GM21576 (cell line): ENCODE data around the gene GYS1.
"Not testable (repeated sequence)": the region's sequence is repeated elsewhere in the genome, so short reads cannot be mapped to it uniquely, and the experiment has no call there.

Source experiments
- ATAC-seq: cut with Tn5 transposase; IDR thresholded peaks from one replicate; pipeline ENCODE4 v1.9.1; 2021; ENCODE audit warnings: mild to moderate bottlenecking, moderate library complexity; ENCODE audit not compliant: unreplicated experiment

GYS1 gene

DNA sequence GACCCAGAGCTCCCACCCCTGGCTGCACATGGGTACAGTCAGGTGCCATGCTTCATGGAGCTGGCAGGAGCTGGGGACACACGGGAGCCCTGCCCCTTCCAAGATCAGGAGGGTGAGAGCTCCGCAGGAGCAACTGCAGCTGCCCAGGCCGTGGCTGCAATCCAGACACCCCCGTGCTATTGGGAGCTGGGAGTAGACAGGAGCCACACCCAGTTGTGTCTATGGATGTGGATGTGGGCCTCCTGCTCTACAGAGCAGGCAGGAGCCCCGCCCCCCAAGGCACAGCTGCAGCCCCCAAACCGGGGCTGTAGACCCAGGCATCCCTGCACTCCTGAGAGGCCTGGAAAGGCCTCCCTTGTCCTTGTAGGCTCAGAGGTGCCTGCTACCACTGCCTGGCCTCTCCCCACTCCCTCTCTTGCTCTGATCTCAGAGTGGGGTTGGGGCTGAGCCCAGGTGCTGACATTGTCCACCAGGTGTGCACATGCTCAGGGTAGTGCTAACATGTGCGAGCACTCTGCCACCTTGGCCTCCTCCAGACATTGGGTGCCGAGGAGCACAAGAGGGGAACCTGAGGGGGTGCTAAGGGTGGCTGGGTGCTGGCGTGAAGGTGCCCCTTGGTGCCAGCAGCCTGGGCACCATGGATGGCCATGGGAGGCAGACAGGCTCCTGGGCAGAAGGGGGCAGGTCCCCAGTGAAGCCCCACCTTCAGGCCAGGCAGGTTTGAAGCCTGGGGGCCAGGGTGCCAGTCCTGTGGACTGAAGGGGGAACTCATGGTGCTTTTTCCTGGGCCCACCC, 46.4 kb downstream of the GYS1 start:
- no peak for ATAC-seq

DNA sequence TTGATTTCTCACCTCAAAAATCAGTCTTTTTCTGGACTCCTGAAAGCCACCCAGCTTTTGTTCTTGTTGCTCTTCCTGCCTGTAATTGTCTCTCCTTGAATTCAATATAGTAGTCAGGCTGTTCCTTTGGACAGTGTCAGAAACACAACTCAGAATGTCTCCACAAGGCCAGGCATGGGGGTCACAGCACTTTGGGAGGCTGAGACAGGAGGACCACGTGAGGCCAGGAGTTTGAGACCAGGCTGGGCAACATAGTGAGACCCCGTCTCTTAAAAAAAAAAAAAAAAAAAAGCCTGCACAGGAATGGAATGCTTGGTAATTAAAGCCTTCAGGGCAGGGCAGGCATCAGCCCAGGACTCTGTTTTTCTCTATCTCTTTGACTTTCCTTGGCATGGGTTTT, 47.3 kb downstream of the GYS1 start:
- ATAC-seq, result no peak

DNA sequence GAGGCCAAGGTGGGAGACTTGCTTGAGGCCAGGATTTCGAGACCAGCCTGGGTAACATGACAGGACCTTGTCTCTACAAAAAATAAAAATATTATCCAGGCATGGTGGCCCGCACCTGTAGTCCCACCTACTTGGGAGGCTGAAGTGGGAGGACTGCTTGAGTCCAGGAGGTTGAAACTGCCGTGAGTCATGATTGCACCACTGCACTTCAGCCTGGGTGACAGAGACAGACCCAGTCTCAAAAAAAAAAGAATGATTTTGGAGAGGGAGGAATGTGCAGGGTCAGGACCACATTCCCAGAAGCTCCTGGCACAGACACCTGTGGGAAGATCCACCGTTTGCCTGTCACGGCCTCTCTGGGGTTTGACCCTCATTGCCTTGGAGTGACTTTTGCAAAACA, 47.7 kb downstream of the GYS1 start:
- no peak for ATAC-seq

DNA sequence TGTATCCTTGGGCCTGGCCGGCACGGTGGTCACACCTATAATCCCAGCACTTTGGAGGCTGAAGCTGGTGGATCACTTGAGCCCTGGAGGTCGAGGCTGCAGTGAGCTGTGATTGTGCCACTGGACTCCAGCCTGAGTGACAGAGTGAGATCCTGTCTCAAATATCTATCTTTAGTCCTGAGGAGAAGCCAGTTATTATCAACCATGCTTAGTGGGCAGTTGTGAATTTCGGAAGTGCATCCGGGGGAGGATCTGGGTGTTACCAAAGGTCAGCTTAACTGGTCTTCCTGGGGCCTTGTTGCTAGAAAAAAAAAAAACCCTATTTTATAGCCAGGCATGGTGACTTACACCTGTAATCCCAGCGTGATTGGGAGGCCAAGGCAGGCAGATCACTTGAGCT, 50.0 kb downstream of the GYS1 start:
- no peak for ATAC-seq

DNA sequence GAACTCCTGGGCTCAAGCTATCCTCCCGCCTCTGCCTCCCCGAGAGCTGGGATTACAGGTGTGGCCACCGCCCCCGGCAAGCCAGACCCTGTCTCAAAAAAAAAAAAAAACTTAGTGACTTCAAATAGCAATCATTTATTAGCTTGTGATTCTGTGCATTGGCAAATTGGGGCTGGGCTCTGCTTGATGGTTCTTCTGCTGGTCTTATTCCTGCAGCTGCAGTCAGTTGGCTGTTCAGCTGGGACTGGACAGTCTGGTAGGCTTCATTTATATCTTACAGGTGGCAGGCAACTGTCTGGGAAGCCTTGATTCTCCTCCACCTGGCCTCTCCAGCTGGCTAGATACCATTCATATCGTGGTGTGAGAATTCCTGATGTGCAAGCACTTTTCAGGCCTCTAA, 52.2 kb downstream of the GYS1 start:
- ATAC-seq, result no peak

DNA sequence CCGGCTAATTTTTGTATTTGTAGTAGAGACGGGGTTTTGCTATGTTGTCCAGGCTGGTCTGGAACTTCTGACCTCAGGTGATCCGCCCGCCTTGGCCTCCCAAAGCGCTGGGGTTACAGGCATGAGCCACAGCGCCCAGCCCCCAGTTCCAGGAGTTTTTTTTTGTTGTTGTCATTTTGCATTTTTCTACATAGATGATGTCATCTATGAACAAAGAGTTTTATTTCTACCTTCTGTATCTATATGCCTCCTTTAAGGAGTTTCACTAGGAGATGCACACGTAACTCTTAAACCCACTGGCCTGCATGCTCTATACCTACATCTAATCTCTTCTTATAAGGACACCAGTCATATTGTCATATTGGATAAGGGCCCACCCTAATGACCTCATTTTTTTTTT, 54.9 kb downstream of the GYS1 start:
- ATAC-seq, result no peak

DNA sequence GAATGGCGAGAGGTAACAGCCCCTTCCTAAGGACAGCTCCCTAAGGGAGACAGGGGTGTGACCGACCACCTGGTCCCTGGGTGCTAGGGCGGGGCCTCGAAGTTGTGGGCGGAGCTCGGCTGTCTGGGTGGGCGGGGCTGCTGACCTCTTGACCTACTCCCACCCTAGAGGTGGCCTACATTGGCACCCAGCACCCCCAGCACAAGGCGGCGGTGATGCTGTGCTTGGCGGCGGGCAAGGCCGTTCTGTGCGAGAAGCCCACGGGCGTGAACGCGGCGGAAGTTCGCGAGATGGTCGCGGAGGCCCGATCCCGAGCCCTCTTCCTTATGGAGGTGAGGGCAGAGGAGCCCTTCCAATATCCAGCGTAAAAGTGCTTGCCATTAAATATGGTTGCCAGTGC, 57.2 kb downstream of the GYS1 start:
- ATAC-seq, result no peak

DNA sequence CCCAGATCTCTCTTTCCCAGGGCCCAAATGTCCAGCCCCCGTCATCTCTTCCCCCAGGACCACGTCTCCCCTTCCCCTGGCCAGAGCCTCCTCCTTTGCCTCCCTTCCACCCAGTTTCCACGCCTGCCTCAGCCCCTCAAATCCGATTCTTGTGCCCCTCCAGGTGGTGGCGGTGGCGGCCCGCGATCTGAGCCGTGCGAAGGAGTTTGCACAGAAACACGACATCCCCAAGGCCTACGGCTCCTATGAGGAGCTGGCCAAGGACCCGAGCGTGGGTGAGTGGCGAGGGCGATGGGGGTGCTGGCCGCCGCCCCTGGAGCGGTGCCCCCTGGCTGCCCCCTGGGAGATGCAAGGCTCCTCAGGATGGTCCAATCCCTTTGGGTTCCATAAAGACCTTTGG, 58.3 kb downstream of the GYS1 start:
- no peak for ATAC-seq

DNA sequence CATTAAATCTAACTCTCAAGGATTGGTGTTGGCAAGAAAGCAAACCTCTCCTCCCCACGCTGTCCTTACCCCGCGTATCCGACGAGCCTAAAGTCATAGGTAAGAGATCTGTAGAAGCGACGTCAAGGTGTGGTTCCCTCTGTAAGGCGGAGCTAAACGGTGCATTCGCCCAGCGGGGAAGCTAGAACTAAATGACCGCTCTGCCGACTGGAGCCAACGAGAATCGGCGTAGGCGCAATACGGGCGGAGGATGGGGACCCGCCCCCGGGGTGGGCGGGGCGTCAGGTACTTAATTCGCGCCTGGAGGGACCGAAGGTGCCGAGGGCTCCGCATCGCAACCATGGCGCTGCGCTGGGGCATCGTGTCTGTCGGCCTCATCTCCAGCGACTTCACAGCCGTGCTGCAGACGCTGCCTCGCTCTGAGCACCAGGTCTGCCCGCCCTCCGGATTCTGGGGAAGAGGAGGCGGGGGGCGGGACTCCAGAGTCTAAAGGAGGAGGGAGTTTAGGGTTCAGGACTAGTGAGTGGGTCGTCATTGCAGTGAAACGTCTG, 59.7 kb downstream of the GYS1 start, which contains the start of gene DHDH:
TSS of gene DHDH (plus strand) at position 318 of the 551 bp plus-strand sequence. CDS start at position 341, 23 bp downstream.
- ATAC-seq, result no peak

DNA sequence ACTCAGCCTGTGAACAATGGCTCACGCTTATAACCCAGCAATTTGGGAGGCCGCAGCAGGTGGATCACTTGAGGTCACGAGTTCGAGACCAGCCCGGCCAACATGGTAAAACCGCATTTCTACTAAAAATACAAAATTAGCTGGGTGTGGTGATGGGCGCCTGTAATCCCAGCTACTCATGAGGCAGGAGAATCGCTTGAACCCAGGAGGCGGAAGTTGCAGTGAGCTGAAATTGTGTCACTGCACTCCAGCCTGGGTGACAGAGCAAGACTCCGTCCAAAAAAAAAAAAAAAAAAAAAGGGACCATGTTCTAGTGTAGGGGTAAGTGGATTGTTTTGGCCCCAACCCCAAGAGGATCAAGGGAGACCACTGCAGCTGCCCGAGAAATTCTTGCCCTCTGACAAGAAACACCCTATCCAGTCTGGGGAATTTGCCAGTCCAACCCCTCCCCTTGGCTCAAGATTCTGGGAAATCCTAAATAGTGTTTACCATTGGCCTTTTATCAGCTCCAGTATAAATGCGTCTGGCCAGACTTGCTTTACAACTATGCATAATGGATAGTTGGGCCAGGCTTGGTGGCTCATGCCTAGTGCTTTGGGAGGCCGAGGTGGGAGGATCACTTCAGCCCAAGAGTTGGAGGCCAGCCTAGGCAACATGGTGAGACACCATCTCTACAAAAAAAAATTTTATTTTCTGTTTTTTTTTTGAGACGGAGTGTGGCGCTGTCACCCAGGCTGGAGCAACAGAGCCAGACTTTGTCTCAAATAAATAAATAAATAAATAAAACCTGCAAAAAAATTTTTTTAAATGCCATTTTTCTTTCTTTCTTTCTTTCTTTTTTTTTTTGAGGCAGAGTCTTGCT, 64.7 kb downstream of the GYS1 start:
- ATAC-seq, result no peak

DNA sequence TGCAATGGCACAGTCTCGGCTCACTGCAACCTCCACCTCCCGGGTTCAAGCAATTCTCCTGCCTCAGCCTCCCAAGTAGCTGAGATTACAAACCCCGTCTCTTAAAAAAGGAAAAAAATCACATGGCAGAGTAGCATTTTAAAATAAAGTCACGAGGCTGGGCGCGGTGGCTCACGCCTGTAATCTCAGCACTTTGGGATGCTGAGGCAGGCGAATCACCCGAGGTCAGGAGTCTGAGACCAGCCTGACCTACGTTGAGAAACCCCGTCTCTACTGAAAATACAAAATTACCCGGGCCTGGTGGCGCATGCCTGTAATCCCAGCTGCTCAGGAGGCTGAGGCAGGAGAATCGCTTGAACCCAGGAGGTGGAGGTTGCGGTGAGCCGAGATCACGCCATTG, 65.4 kb downstream of the GYS1 start:
- not testable (repeated sequence) for ATAC-seq

DNA sequence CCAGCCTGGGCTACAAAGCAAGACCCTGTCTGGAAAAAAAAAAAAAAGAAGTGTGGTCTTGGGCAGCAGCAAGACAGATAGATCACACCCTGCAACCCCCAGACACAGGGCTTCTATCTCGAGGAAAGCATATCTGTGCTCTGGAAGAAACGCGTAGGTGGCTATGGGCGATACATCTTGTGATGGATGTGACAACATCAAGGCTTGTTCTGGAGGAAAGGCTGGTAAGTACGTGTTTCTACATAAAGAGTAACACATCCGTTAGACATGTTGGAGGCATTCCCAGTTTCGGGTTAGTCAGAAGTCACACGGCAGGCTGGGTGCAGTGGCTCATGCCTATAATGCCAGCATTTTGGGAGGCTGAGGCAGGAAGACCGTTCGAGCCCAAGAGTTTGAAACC, 66.2 kb downstream of the GYS1 start:
- no peak for ATAC-seq

DNA sequence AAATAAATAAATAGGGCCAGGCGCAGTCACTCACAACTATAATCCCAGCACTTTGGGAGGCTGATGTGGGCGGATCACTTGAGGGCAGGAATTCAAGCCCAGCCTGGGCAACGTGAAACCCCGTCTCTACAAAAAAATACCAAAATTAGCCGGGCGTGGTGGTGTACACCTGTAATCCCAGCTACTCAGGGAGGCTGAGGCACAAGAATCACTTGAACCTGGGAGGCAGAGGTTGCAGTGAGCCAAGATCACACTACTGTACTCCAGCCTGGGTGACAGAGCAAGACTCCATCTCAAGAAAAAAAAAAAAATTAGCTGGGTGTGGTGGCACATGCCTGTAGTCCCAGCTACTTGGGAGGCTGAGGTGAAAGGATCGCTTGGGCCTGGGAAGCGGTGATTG, 67.2 kb downstream of the GYS1 start:
- not testable (repeated sequence) for ATAC-seq

DNA sequence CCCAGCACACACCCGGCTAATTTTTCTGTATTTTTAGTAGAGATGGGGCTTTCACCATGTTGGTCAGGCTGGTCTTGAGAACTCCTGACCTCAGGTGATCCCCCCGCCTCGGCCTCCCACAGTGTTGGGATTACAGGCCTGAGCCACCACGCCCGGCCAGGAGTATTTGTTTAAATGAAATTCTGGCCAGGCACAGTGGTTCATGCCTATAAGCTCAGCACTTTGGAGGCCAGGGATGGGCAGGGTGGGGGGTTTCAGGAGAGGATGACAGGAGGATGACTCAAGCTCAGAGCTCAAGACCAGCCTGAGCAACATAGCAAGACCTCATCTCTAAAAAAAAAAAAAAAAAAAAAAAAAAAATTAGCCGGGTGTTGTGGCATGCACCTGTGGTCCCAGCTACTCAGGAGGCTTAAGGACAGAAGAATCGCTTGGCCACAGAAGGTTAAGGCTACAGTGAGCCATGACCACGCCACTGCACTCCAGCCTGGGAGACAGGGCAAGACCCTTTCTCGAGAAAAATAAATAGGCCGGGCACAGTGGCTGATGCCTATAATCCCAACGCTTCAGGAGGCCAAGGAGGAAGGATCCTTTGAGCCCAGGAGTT, 67.8 kb downstream of the GYS1 start:
- no peak for ATAC-seq

DNA sequence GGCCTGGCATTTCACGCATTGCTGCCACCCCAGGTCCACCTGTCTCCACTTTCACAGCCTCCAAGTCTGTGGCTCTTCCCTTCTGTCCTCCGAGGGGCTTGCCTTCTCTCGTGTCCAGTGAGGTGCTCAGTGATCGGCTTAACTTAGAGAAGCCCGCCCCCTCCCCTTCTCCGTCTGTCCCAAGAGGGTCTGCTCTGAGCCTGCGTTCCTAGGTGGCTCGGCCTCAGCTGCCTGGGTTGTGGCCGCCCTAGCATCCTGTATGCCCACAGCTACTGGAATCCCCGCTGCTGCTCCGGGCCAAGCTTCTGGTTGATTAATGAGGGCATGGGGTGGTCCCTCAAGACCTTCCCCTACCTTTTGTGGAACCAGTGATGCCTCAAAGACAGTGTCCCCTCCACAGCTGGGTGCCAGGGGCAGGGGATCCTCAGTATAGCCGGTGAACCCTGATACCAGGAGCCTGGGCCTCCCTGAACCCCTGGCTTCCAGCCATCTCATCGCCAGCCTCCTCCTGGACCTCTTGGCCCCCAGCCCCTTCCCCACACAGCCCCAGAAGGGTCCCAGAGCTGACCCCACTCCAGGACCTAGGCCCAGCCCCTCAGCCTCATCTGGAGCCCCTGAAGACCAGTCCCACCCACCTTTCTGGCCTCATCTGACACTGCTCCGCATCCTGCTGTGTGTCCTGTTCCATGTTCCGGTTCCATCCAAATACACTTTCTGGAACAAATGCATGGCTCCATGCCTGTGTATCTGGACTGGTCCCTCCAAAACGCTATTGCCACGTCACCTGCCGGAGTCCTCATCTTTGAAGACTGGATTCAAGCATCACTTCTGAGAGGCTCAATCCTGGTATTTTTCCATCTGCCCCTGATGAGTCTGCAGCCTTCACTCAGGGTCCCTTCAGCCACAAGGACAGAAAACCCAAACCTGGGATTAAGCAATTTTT, 70.3 kb downstream of the GYS1 start:
- no peak for ATAC-seq

DNA sequence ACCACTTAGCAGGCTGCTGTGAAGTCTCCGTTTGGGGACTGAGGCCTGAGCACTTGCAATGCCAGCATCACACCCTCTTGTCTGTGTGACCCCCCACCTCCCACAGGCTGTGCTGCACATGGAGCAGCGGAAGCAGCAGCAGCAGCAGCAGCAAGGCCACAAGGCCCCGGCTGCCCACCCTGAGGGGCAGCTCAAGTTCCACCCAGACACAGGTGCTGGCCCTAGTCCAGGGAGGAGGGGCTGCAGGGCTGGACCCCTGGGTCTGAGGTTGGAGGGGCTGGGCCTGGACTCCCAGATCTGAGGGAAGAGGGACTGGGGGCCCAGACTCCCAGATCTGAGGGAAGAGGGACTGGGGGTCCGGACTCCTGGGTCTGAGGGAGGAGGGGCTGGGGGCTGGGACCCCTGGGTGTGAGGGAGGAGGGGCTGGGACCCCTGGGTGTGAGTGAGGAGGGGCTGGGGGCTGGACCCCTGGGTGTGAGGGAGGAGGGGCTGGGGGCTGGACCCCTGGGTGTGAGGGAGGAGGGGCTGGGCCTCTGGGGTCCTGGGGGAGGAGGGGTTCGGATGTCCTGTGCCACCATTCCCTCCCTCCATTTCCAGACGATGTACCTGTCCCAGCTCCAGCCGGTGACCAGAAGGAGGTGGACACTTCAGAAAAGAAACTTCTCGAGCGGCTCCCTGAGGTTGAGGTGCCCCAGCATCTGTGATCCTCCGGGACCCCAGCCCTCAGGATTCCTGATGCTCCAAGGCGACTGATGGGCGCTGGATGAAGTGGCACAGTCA, 71.2 kb downstream of the GYS1 start:
- ATAC-seq, result no peak

DNA sequence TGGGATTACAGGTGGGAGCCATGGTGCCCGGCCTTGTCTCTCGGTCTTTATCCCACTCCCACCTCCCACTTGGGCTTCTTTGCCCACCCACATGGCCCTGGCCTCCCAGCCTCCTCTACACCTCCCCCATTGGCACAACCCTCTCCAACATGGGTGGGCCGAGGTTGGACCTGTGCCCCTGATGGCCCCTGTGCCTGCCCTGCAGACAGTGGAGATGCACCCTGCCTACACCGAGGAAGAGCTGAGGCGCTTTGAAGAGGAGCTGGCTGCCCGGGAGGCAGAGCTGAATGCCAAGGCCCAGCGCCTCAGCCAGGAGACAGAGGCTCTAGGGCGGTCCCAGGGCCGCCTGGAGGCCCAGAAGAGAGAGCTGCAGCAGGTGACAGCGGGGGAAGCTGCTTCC, 72.2 kb downstream of the GYS1 start:
- ATAC-seq, result no peak

DNA sequence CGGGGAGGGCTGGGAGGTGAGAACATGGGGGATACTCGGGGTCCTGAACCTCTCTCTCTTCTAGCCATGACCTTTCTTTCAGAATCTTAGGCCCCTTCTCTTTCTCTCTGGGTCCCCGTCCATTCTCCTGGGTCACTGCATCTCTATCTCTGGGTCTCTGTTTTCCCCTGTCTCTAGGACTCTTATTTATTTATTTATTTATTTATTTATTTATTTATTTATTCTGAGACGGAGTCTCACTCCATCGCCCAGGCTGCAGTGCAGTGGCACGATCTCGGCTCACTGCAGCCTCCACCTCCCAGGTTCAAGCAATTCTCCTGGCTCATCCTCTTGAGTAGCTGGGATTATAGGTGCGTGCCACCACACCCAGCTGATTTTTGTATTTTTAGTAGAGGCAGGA, 73.8 kb downstream of the GYS1 start:
- ATAC-seq, result not testable (repeated sequence)

DNA sequence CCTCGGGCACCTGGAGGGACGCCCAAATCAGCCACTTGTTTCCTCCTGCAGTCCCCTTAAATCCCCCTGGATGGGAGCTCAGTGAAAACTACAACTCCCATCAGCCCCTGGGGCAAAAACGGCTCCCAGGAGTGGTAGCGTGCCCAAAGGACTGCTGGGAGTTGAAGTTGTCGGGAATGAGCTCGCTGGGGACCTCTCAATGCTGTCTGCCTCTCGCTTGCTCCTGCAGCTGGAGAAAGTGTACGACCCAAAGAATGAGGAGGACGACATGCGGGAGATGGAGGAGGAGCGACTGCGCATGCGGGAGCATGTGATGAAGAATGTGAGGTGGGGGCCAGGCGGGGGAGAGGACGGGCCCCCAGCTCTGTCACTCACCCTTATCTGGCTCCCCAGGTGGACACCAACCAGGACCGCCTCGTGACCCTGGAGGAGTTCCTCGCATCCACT, 74.3 kb downstream of the GYS1 start:
- ATAC-seq, result no peak
